Prostate gland (tissue), 2 donors: ENCODE measurements around the gene COL4A2. TPM values are rescaled to one million over a fixed set of nuclear protein-coding genes. Genes with fewer than 3 reads are reported as not detected.

Source experiments
- DNase-seq: peaks from one replicate; pipeline ENCODE4 v3.0.0-alpha.2; 2019; ENCODE audit warnings: low spot score
- H3K27ac ChIP-seq, 2 donors: fragments of 200-600 bp; sonication (generic); 2 replicates each; pipeline ENCODE4 v1.5.1; 2017 to 2019
- H3K27me3 ChIP-seq: fragments of 200-600 bp; sonication (generic); replicated peaks from 2 replicates; pipeline ENCODE4 v1.5.1; 2019; ENCODE audit not compliant: insufficient read depth
- H3K36me3 ChIP-seq, 2 donors: fragments of 200-600 bp; sonication (generic); 1 replicate in 1 of 2; 2 replicates in 1 of 2; pipeline versions ENCODE4 v1.5.1 to v1.8.1; 2017 to 2019
- H3K4me1 ChIP-seq: fragments of 200-600 bp; sonication (generic); replicated peaks from 2 replicates; pipeline ENCODE4 v1.5.1; 2019
- H3K4me3 ChIP-seq, 2 donors: fragments of 200-600 bp; sonication (generic); 2 replicates each; pipeline ENCODE4 v1.5.1; 2017 to 2019
- H3K9me3 ChIP-seq: fragments of 200-600 bp; sonication (generic); 2 replicates; pipeline ENCODE4 v1.5.1; 2017
- POLR2A ChIP-seq: fragments of 450-650 bp; IDR thresholded peaks from one replicate; pipeline ENCODE4 v1.6.1; 2016; ENCODE audit warnings: antibody characterized with exemption, mild to moderate bottlenecking
- POLR2AphosphoS5 ChIP-seq: sonication (generic); formaldehyde crosslinking; IDR thresholded peaks from one replicate; pipeline ENCODE4 v1.6.1; 2017; ENCODE audit warnings: antibody characterized with exemption
- WGBS: methylation state at CpG from one replicate; pipeline ENCODE4 v1.1.5; 2018; 5-methylcytosine and 5-hydroxymethylcytosine counted together
- intact Hi-C: fragments of 100-400 bp; cut with DNase I; formaldehyde crosslinking; loops from one replicate; pipeline ENCODE4 v1.14.2; 2022
- total RNA-seq, 2 donors: library from RNA; depleted of rRNA; stranded (reverse); fragments of >200 nt; gene quantifications; one replicate each; pipeline ENCODE4 v1.1.0, GENCODE V29; 2016
- TF ChIP-seq, protein P1 (sequence below), 4 experiments: fragments of 200-600 bp in 2 of 4; fragments of 450-650 bp in 2 of 4; sonication (generic) in 2 of 4; IDR thresholded peaks; 1 replicate in 3 of 4; 2 replicates in 1 of 4; pipeline ENCODE4 v1.5.1; 2016 to 2019; ENCODE audit warnings: antibody characterized with exemption in 4 of 4, mild to moderate bottlenecking in 2 of 4, moderate library complexity in 2 of 4

The COL4A2 gene
- total RNA-seq, 2 donors from 2014 or later = 82.8 to 193 TPM

DNA sequence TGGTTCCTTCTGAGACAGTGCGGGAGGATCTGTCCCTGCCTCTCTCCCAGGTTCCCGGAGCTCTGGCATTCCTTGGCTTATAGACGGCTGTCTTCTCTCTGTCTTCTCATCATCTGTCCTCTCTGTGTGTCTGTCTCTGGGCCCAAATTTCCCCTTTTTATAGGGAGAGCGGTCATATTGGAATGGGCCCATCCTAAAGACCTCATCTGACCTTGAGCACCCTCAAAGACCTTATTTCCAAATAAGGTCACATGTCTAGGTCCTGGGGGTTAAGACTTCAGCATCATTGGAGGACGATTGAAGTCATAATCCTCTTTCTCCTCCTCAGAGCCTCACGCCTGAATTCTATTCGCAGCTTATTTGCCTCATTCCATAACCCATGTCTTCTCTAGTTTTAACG is 156.1 kb downstream of the COL4A2 start:
- no peak for DNase-seq
- TF ChIP-seq POLR2AphosphoS5 (no peak), POLR2A (no peak)
- TF ChIP-seq, protein P1, sequence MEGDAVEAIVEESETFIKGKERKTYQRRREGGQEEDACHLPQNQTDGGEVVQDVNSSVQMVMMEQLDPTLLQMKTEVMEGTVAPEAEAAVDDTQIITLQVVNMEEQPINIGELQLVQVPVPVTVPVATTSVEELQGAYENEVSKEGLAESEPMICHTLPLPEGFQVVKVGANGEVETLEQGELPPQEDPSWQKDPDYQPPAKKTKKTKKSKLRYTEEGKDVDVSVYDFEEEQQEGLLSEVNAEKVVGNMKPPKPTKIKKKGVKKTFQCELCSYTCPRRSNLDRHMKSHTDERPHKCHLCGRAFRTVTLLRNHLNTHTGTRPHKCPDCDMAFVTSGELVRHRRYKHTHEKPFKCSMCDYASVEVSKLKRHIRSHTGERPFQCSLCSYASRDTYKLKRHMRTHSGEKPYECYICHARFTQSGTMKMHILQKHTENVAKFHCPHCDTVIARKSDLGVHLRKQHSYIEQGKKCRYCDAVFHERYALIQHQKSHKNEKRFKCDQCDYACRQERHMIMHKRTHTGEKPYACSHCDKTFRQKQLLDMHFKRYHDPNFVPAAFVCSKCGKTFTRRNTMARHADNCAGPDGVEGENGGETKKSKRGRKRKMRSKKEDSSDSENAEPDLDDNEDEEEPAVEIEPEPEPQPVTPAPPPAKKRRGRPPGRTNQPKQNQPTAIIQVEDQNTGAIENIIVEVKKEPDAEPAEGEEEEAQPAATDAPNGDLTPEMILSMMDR (IDR thresholded peaks at IDR 0.05) = no peak
- 66% methylated on average over 8 of the region's 8 CpGs for WGBS
- Histone ChIP-seq H3K27ac (no peak overlapping the region), H3K27me3 (no peaks in the 10 kb centered on the region), H3K36me3 (peaks cover 0 to 3% of the 10 kb centered on the region in 2 donors), H3K4me3 (no peak overlapping the region), H3K9me3 (no peaks in the 10 kb centered on the region), H3K4me1 (no peaks in the 10 kb centered on the region)
- intact Hi-C loops = loop anchor here (5.0 kb wide), 1 partner anchor 99 kb away; the partner anchor contains the start of gene RAB20

- no peaks in the 10 kb centered on the region for H3K9me3 ChIP-seq
- no peak overlapping the region for H3K27ac ChIP-seq
- TF ChIP-seq, protein P1 (IDR thresholded peaks at IDR 0.05) = no peak
- no peak for TF ChIP-seq POLR2A
- no peak for TF ChIP-seq POLR2AphosphoS5
- H3K36me3 ChIP-seq = peaks cover 0 to 3% of the 10 kb centered on the region in 2 donors
- WGBS = 78% methylated on average over 6 of the region's 6 CpGs
- intact Hi-C loops = loop anchor here (5.0 kb wide), 1 partner anchor 98 kb away; the partner anchor contains the start of gene RAB20
- no peaks in the 10 kb centered on the region for H3K27me3 ChIP-seq
- no peaks in the 10 kb centered on the region for H3K4me1 ChIP-seq
- no peak overlapping the region for H3K4me3 ChIP-seq
- DNase-seq = no peak
Observed at GRCh38 chr13:110463871-110464510, 156.9 kb downstream of the COL4A2 start.

DNA sequence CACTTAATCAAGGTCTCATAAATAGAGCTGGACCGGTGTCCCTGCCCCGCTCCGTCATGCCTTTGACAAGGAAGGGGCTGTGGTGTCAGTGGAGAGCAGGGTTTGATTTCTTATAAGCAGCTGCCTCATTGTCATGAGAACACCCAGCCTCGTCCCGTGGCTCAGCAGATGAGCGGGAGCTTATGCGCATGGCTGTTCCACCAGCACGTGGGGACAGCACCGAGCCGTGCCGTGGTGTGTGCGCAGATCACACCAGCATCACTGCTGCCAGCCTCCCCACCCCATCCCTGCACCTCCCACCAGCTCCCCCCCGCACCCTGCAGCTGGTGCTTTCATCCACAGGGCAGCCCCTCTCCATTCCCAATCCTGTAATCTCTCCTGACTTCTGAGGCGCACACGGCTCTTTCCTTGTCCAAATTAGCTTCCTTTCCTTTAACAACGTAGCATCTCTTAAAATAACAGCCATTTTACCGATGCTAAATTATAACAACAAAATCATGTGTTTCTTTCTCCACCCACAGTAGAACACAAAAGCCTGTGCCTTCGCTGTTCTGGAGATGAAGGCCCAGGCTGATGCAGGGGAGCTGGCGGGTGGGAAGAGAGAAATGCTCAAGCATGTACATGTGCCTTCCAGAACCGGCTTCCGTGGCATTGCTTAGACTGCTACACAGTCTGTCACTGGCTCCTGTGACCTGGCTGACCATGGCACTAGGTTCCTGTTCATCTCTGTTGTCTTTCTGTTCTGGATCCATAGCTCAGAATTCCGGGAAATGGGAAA is 157.7 kb downstream of the COL4A2 start:
- no peak overlapping the region for H3K27ac ChIP-seq
- 82% methylated on average over 22 of the region's 22 CpGs for WGBS
- no peak overlapping the region for H3K4me3 ChIP-seq
- no peak for TF ChIP-seq POLR2AphosphoS5
- H3K9me3 ChIP-seq = no peaks in the 10 kb centered on the region
- peaks cover 0 to 3% of the 10 kb centered on the region in 2 donors for H3K36me3 ChIP-seq
- no peaks in the 10 kb centered on the region for H3K27me3 ChIP-seq
- DNase-seq = no peak
- no peaks in the 10 kb centered on the region for H3K4me1 ChIP-seq
- intact Hi-C loops = loop anchor here (5.0 kb wide), 1 partner anchor 98 kb away; the partner anchor contains the start of gene RAB20

- DNase-seq = no peak
- Histone ChIP-seq H3K9me3 (no peaks in the 10 kb centered on the region), H3K36me3 (peaks cover 0 to 3% of the 10 kb centered on the region in 2 donors), H3K27me3 (no peaks in the 10 kb centered on the region), H3K27ac (no peak overlapping the region), H3K4me1 (no peaks in the 10 kb centered on the region), H3K4me3 (no peak overlapping the region)
- WGBS = 81% methylated on average over 9 of the region's 9 CpGs
- intact Hi-C loops = no loop called here
- TF ChIP-seq, protein P1 (IDR thresholded peaks at IDR 0.05) = no peak
- no peak for TF ChIP-seq POLR2A
- TF ChIP-seq POLR2AphosphoS5 = no peak
Observed at GRCh38 chr13:110465696-110466095, 158.6 kb downstream of the COL4A2 start.

DNA sequence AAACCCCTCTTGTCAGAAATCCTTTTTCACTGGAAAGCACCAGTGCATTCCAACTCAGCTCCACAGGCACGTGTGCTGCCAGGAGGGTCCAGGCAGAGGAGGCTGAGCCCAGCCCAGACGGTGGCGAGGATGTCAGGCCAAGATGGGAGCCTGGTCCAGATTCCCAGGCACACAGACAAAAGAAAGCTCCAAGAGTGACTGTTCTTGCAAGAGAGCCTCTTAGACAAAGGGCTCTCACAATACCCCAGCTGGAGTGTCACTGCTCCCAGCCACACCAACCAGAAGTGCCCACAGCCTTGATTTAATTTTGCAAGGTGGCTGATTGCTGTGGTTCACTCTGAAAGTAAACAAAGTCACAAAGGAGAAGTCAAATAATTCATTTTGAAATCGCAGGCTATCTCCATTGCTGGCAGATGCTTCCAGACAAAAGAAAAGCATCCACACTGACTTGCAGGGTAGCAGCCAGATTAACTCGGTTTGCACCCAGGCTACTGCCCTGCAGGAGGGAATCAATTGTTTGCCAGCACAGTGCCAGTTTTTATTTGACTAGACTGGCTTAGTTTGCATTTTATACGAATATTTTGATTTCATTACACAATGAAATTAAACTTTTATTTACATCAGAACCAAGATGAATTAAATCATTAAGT is 159.3 kb downstream of the COL4A2 start:
- 41% methylated on average over 6 of the region's 6 CpGs for WGBS
- no peaks in the 10 kb centered on the region for H3K27me3 ChIP-seq
- no peaks in the 10 kb centered on the region for H3K4me1 ChIP-seq
- TF ChIP-seq, protein P1 (IDR thresholded peaks at IDR 0.05) = no peak
- peaks cover 0 to 3% of the 10 kb centered on the region in 2 donors for H3K36me3 ChIP-seq
- no peak overlapping the region for H3K27ac ChIP-seq
- no peaks in the 10 kb centered on the region for H3K9me3 ChIP-seq
- H3K4me3 ChIP-seq = no peak overlapping the region
- no peak for DNase-seq
- intact Hi-C loops = no loop called here
